Gastrocnemius medialis (tissue), 4 donors: ENCODE results near the gene SFXN3. TPM values are rescaled to one million over a fixed set of nuclear protein-coding genes. Genes with fewer than 3 reads are reported as not detected.

ENCODE experiments used
- ATAC-seq, 2 donors: fragments of 150-250 bp; one replicate each; pipeline ENCODE4 v1.9.1; 2016
- DNase-seq, 2 donors: peaks; one replicate each; pipeline ENCODE4 v3.0.0-alpha.2; 2019
- H3K27ac ChIP-seq, 4 donors: fragments of 200-600 bp; sonication (generic); 1 replicate in 1 of 4; 2 replicates in 3 of 4; pipeline ENCODE4 v1.5.1; 2016 to 2018; ENCODE audit warnings: mild to moderate bottlenecking in 2 of 4, moderate library complexity in 1 of 4
- H3K27me3 ChIP-seq, 3 donors: fragments of 200-600 bp; sonication (generic) in 2 of 3; 1 replicate in 1 of 3; 2 replicates in 2 of 3; pipeline versions ENCODE4 v1.5.1 to v1.6.0; 2016 to 2019; ENCODE audit warnings: mild to moderate bottlenecking in 1 of 3, moderate library complexity in 1 of 3
- H3K36me3 ChIP-seq, 2 donors: fragments of 200-600 bp; sonication (generic) in 1 of 2; one replicate each; pipeline ENCODE4 v1.5.1; 2017 to 2018
- H3K4me1 ChIP-seq, 2 donors: fragments of 200-600 bp; sonication (generic) in 1 of 2; one replicate each; pipeline ENCODE4 v1.5.1; 2016 to 2017; ENCODE audit warnings: mild to moderate bottlenecking in 2 of 2
- H3K4me3 ChIP-seq, 4 donors: fragments of 200-600 bp; sonication (generic) in 3 of 4; 1 replicate in 1 of 4; 2 replicates in 3 of 4; pipeline ENCODE4 v1.5.1; 2016 to 2019; ENCODE audit warnings: mild to moderate bottlenecking in 2 of 4
- H3K9me3 ChIP-seq, 3 donors: fragments of 200-600 bp; sonication (generic) in 2 of 3; 1 replicate in 1 of 3; 2 replicates in 2 of 3; pipeline ENCODE4 v1.5.1; 2016 to 2019
- CTCF ChIP-seq, 5 experiments: fragments of 450-650 bp in 3 of 5; fragments of 200-600 bp in 2 of 5; sonication (generic) in 2 of 5; IDR thresholded peaks in 4 of 5; conservative IDR thresholded peaks in 1 of 5; 1 replicate in 4 of 5; 2 replicates in 1 of 5; pipeline ENCODE4 v1.5.1; 2016 to 2019; ENCODE audit warnings: antibody characterized with exemption in 5 of 5, mild to moderate bottlenecking in 3 of 5, moderate library complexity in 3 of 5
- POLR2A ChIP-seq, 2 donors: fragments of 450-650 bp; IDR thresholded peaks; one replicate each; pipeline ENCODE4 v1.6.1; 2017; ENCODE audit warnings: antibody characterized with exemption in 2 of 2, mild to moderate bottlenecking in 2 of 2, moderate library complexity in 2 of 2
- in situ Hi-C, 4 donors: fragments of 200-750 bp; cut with MboI; loops; one replicate each; pipeline versions ENCODE4 v1.15.0 to v1.8.0; 2017; ENCODE audit warnings: low sequenced_read_pairs in 4 of 4
- intact Hi-C: fragments of 100-400 bp; cut with DNase I; formaldehyde crosslinking; loops from one replicate; pipeline ENCODE4 v1.15.1; 2023; ENCODE audit warnings: low total_unique reads
- total RNA-seq, 4 donors: library from RNA; depleted of rRNA; stranded (reverse); fragments of >200 nt; gene quantifications; one replicate each; pipeline versions ENCODE4 v1.1.0 to v1.2.3, GENCODE V29; 2016

The SFXN3 gene
- total RNA-seq, 4 donors from 2014 or later: 4.2 to 9.5 (median 7.0) TPM

GRCh38 chr10:101011517-101012423, 19.3 kb upstream of the SFXN3 start:
- no peaks in the 10 kb centered on the region for H3K9me3 ChIP-seq
- H3K27me3 ChIP-seq: no peaks in the 10 kb centered on the region
- H3K4me3 ChIP-seq: no peak overlapping the region
- H3K4me1 ChIP-seq: peaks cover 8 to 27% of the 10 kb centered on the region in 2 donors
- DNase-seq (no peak), ATAC-seq (no peak)
- H3K27ac ChIP-seq: peak overlapping the region in 3 of 4 donors; percentile 39 to 52 (median 50)
- H3K36me3 ChIP-seq: peaks cover 0 to 7% of the 10 kb centered on the region in 2 donors
- in situ Hi-C loops (no loop called here), intact Hi-C loops (no loop called here)
- no peak for TF ChIP-seq POLR2A (IDR thresholded peaks at IDR 0.05)

GRCh38 chr10:101012525-101013364, 18.3 kb upstream of the SFXN3 start:
- intact Hi-C loops: loop anchor here (1.0 kb wide), 1 partner anchor 14 kb away; no protein-coding TSS in a partner anchor
- Histone ChIP-seq H3K27ac (peak overlapping the region; percentile 2 to 52 (median 44)), H3K36me3 (no peaks in the 10 kb centered on the region), H3K4me3 (no peak overlapping the region), H3K27me3 (no peaks in the 10 kb centered on the region), H3K9me3 (no peaks in the 10 kb centered on the region), H3K4me1 (peaks cover 5 to 19% of the 10 kb centered on the region in 2 donors)
- TF ChIP-seq POLR2A (IDR thresholded peaks at IDR 0.05): no peak
- TF ChIP-seq CTCF (IDR thresholded peaks at IDR 0.05 in 4 of 5, conservative IDR thresholded peaks at IDR 0.05 in 1 of 5): peak; percentile 61 to 91 (median 89)
- DNase-seq (peak; percentile 60 to 80), ATAC-seq (peak; percentile 86 to 91)
- in situ Hi-C loops: no loop called here

GRCh38 chr10:101013365-101013825, 17.6 kb upstream of the SFXN3 start:
- no peak for DNase-seq

GRCh38 chr10:101014230-101014884, 16.7 kb upstream of the SFXN3 start:
- intact Hi-C loops (loop anchor here (1.0 kb wide), 2 partner anchors 20 to 45 kb away; partner anchors contain the start of gene SEMA4G), in situ Hi-C loops (no loop called here)
- TF ChIP-seq CTCF (IDR thresholded peaks at IDR 0.05 in 4 of 5, conservative IDR thresholded peaks at IDR 0.05 in 1 of 5) (peak; percentile 91 to 96 (median 93)), POLR2A (IDR thresholded peaks at IDR 0.05) (no peak)
- Histone ChIP-seq H3K4me3 (no peak overlapping the region), H3K9me3 (no peaks in the 10 kb centered on the region), H3K36me3 (no peaks in the 10 kb centered on the region), H3K27me3 (no peaks in the 10 kb centered on the region), H3K4me1 (peaks cover 5 to 13% of the 10 kb centered on the region in 2 donors), H3K27ac (no peak overlapping the region)
- ATAC-seq (peak; percentile 72 to 82), DNase-seq (peak; percentile 64 to 79)

More at GRCh38 chr10:101013365-101013825, 17.6 kb upstream of the SFXN3 start:
- Histone ChIP-seq H3K27me3 (no peaks in the 10 kb centered on the region), H3K9me3 (no peaks in the 10 kb centered on the region), H3K4me1 (peaks cover 5 to 13% of the 10 kb centered on the region in 2 donors), H3K27ac (peak overlapping the region; percentile 2 to 52 (median 44)), H3K36me3 (no peaks in the 10 kb centered on the region), H3K4me3 (no peak overlapping the region)
- ATAC-seq: no peak
- in situ Hi-C loops: no loop called here
- TF ChIP-seq POLR2A (IDR thresholded peaks at IDR 0.05): no peak
- TF ChIP-seq CTCF (IDR thresholded peaks at IDR 0.05 in 4 of 5, conservative IDR thresholded peaks at IDR 0.05 in 1 of 5): no peak
- intact Hi-C loops: loop anchor here (1.0 kb wide), 1 partner anchor 15 kb away; no protein-coding TSS in a partner anchor
